ENCODE measurements around the gene POLR3G. TPM values are rescaled to one million over a fixed set of nuclear protein-coding genes. Genes with fewer than 3 reads are reported as not detected.

Gene POLR3G
- total RNA-seq, 1 experiment from 2014 or later, result 73.6 TPM

- Histone ChIP-seq H2BK15ac (ENCODE audit: low read depth, low read length) (no peak overlapping the region), H4K5ac (ENCODE audit: insufficient read length, low read depth, low read length) (no peak overlapping the region), H3K18ac (ENCODE audit: insufficient read length, low read depth, low read length) (no peak overlapping the region), H3K9ac (ENCODE audit: extremely low read depth, insufficient read length, low read length) (no peak overlapping the region), H2BK5ac (ENCODE audit: insufficient read length, low read length) (no peak overlapping the region), H2AK5ac (ENCODE audit: insufficient read length, low read length) (no peak overlapping the region), H3K4ac (ENCODE audit: low read depth, low read length) (no peak overlapping the region), H3K27ac (ENCODE audit: insufficient read length, low read depth, low read length) (no peak overlapping the region), H3K23me2 (ENCODE audit: insufficient read length, low read depth, low read length, poor library complexity, severe bottlenecking) (peaks cover under 1% of the 10 kb centered on the region), H2AFZ (ENCODE audit: low read length) (no peak overlapping the region), H3K56ac (ENCODE audit: insufficient read length, low read depth, low read length) (no peak overlapping the region), H4K8ac (replicated peaks; ENCODE audit: insufficient read length, low read depth, low read length) (no peak overlapping the region), H3K23ac (ENCODE audit: insufficient read length, low read depth, low read length) (no peak overlapping the region), H4K91ac (ENCODE audit: insufficient read length, low read depth, low read length) (no peak overlapping the region), H3K4me1 (ENCODE audit: insufficient read depth, low read length) (0 out of 2 replicates have a peak, but pooled peaks cover 5% of the 10 kb centered on the region), H3K79me2 (ENCODE audit: insufficient read depth, low read length) (no peaks in the 10 kb centered on the region), H3T11ph (ENCODE audit: low read length) (no peak overlapping the region), H3K4me2 (ENCODE audit: insufficient read depth, insufficient read length, low read length) (no peak overlapping the region), H3K27me3 (ENCODE audit: insufficient read depth, low read length) (no peaks in the 10 kb centered on the region), H3K79me1 (ENCODE audit: insufficient read depth, low read depth, low read length, poor library complexity, severe bottlenecking) (no peaks in the 10 kb centered on the region), H2BK20ac (ENCODE audit: low read depth, low read length, poor library complexity, severe bottlenecking) (no peak overlapping the region), H4K20me1 (ENCODE audit: control insufficient read depth, insufficient read depth, insufficient read length) (no peaks in the 10 kb centered on the region), H3K9me3 (ENCODE audit: control insufficient read depth, low read depth, low read length) (no peaks in the 10 kb centered on the region), H2BK120ac (ENCODE audit: low read depth, low read length, poor library complexity, severe bottlenecking) (no peak overlapping the region), H3K14ac (ENCODE audit: insufficient read depth, low read length) (no peak overlapping the region), H2BK12ac (ENCODE audit: insufficient read length, low read depth, low read length) (no peak overlapping the region)
- no peak overlapping the region for H3K4me3 Mint-ChIP-seq
- H3K36me3 Mint-ChIP-seq (ENCODE audit: insufficient read depth in 1 of 3, low read depth in 3 of 3), result no peaks in the 10 kb centered on the region
- no peak for DNase-seq
- TF ChIP-seq CTCF (conservative IDR thresholded peaks at IDR 0.05), result no peak
- peaks cover 24 to 29% of the 10 kb centered on the region in 2 experiments for H3K4me1 Mint-ChIP-seq
- no peaks in the 10 kb centered on the region for H3K27me3 Mint-ChIP-seq (ENCODE audit: low read depth)
- no CpG with 5 or more reads among the region's 3 CpGs for WGBS (ENCODE audit: extremely low coverage, insufficient read length, low lambda C conversion rate)
- H3K27ac Mint-ChIP-seq, result no peak overlapping the region
- H3K9me3 Mint-ChIP-seq, result no peaks in the 10 kb centered on the region; a peak in 1 of 5 replicates
Observed at GRCh38 chr5:90534922-90535321, 60.3 kb downstream of the POLR3G start.
